NCI-H510A (cell line): ENCODE measurements around the gene KLK14.
A peak's percentile ranks its signal among the peaks of the same experiment; 100 is the strongest.

ENCODE experiments used
- DNase-seq: peaks from one replicate; lab custom pipeline; 2025; lab: John Stamatoyannopoulos, UW

KLK14 gene

DNA sequence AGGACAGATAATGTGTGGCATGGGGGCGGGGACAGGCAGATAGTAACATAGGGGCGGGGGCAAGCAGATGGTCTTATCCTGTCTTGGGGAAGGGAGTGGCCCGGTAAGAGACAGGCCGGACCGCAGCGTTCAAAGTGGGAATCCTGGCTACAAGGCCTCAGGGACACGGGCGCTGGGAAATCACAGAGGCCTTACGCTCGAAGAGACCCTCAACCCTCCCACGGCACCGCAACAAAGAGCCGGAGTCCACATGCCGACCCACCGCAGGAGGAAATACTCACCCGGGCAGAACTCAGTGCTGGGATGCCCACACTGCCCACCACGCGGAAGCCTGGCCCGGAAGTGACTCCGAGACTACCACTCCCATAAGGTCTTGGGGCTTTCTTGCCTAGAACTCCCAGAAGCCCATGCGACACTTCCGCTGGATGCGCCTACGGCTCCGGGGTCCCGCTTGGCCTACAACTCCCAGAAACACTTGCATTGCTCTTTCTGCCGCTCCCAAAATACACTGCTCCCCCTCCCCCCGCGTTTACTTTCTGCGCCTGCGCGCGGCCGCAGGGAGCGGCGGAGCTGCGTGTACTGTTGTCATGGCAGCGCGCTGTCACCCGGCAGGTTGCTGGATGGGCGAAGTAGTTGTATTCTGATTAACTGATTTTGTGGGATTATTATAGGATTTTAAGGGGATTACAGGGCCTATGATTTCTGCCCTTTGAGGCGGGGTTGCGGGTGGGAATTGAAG lies 25.5 kb upstream of the KLK14 start, which contains the start of gene CTU1:
Gene CTU1 (minus strand): TSS at position 344 of the 739 bp plus-strand sequence. CDS start 3,840 bp downstream, outside the sequence.
- peak; percentile 92 for DNase-seq

DNA sequence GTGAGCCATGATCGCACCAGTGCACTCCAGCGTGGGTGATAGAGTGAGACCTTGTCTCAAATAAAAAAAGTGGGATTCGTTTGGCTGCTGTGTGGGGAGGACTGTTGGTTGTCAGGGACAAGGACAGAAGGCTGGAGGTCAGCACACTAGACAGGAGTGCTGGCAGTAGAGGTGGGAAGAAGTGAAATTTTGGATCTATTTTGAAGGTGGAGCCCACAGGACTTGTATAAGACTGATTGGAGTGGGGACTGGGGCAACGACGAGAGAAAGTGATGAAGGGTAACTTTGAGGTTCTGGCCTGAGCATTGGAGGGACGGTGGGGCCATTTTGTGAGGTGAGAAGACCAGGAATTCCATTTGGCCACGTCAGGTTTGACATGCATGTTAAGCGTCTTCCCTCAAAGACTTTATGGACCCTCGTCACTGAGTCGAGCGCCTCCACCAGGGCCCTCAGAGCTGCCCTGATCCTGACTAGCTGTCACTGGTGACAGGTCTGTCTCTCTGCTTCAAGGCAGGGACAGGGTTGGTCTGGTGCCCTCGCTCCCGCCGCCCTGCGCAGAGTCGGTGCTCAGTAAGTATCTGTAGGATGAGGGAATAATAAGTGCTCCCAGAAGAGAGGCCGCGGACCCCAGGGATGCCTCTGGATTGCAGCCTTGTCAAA lies 24.8 kb upstream of the KLK14 start:
- DNase-seq: no peak

DNA sequence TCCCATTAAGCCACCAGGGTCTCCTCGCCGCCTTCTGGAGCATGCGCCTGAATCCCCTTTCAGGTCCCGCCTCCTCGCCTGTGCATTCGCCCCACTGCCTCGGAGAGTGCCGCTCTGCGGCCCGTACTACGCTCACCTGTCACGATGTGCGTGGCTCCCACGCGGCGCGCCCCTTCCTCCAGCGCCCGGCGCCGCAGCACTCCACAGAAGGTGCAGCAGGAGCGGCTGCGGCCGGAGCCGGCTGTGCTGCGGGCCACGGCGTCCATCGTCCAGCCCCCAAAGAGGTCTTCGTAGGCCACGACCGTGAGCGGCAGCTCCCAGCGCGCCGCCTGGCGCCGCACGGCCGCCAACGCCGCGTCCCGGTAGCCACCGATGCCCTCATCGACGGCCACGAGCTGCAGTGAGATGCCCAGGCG lies 21.2 kb upstream of the KLK14 start:
- DNase-seq: no peak

DNA sequence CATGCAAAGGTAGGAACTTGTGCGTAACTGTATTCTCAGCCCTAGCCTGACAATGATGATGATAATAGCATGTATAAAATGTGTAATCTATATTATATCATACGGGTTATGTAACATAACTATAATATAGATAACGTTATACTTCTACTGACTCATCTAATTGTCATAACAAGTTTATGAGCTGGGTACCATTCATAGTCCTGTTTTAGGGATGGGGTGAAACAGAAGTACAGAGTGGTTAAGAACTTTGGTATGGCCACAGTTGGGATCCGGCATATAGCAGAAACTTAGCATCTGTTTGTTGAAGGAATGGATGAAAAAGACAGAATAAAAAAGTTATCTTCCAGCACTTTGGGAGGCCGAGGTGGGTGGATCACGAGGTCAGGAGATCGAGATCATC lies 20.3 kb upstream of the KLK14 start:
- DNase-seq: no peak

DNA sequence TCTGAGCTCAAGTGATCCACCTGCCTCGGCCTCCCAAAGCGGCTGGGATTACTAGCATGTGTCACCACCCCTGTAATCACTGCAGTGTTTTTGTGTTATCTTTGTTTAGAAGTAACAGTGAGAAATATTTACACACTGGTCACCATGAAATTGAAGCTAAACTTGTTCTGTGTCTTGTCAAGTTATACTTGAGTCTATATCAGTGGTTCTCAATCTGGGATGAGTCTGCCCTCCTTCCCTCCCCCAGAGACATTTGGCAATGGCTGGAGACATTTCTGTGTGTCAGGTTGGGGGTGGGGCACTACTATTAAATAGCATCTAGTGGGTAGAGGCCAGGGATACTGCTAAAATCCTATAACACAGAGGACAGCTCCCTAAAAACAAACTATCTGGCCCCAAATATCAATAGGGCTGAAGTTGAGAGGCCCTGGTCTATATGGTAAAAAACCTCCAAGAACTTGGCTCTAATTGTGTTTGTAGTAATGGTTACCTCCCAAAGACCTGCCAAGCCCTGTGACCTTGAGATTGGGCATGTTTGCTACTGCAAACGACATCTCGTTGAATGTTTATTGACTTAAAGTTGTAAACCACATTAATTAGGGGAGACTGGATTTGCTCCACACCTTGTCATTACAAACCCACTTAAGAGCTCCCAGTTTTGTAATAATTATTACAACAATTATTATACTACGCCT lies 18.6 kb upstream of the KLK14 start:
- DNase-seq: no peak

DNA sequence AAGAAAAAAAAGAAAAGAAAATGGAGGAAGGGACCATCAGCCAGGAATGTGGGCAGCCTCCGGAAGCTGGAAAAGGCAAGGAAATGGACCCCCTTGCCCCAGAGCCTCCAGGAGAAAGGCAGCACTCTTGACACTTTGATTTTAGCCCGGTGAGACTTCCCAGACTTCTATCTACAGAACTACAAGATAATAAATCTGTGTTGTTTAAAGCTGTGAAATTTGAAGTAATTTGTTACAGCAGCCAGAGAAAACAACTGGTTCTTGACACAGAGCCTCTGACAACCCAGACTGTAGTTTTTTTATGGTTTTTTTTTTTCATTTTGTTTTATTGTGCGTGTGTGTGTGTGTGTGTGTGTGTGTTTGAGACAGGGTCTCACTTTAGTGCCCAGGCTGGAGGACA lies 17.9 kb upstream of the KLK14 start:
- no peak for DNase-seq

DNA sequence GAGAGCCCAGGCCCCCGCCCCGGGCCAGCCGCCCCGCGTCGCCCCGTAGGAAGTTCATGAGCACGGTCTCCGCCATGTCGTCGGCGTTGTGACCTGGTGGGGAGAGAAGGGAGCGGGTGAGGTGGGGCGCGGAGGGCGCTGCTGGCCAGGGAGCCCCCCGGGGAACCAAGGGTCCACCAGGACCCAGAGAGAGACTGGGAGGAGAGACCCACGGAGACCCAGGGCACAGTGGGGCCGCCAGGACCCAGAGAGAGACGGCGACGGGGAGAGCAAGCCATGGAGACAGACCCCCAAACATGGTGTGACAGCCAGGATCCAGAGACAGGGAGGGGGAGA lies 16.3 kb upstream of the KLK14 start:
- DNase-seq: no peak

DNA sequence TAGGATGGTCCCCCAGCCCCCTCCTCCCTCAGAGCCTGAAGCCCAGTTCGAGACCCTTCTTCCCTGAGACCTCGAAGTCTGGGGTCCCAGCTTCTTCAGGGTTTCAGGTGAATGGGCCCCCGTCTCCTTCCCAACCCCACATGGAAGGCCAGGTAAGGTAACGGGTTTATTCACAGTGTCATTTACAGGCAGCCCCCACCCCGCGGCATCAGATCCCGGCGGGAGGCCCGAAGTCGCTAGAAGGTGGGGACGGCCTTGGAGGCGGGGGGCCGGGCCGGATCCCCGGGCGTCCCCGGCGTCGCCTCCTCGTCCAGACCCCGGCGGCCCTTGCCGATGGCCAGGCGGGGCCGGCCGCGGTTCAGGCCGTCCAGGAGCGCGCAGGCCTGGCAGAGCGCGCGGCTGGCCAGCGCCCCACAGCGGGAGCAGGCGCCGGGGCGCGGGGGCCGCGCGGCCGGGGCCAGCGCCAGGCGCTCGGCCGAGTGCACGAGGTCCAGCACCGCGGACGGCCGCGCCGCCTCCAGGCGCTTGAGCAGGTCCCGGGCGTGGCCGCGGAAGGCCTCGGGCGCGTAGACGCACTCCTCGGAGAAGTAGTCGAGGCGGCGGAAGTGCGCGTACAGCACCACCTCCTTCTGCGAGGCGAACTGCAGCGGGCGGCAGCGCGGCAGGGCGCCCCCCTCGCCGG lies 15.8 kb upstream of the KLK14 start:
- DNase-seq: no peak

DNA sequence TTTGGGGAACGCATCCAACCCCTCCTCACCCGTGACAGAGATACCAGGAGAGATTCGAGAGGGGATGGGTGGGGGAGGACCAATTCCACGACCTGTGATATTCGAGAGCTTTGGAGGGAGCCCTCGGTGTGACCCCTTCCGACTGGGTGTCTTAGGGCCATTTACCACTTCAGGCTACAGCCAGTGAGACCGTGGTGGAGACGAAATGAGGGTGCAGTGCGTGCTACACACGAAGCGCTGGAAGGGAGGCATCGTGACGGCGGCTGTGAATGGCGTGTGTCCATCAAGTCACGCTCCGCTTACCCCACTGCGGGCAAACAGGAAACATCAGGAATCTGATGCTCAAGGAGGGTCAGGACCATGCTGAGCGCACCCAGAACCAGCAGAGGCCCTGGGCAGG lies 15.1 kb upstream of the KLK14 start:
- no peak for DNase-seq

DNA sequence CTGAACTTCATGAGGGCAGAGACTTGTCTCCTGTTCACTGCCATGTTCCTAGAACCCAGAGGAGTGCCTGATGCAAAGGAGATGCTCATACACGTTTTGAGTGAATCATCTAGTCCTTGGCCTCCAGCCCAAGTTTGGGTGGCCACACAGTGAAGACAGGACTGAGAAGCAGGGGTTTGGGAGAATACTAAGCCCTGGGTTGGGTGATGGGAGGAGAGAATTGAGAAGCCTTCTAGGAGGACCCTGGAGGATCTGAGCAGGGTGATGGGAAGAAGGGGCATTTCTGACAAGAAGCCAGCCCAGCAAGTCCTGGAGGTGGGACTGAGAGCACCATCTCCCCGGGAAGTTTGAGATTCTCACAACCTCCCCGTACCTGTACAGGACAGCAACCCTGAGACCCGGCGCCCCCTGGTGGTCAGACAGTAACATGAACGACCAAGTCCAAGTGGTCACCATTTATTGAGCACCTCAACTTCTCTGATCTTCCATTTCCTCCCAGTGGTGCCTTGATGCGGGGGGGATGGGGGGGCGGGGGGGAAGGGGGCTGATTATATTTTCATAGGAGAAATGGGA lies 14.6 kb upstream of the KLK14 start:
- no peak for DNase-seq

DNA sequence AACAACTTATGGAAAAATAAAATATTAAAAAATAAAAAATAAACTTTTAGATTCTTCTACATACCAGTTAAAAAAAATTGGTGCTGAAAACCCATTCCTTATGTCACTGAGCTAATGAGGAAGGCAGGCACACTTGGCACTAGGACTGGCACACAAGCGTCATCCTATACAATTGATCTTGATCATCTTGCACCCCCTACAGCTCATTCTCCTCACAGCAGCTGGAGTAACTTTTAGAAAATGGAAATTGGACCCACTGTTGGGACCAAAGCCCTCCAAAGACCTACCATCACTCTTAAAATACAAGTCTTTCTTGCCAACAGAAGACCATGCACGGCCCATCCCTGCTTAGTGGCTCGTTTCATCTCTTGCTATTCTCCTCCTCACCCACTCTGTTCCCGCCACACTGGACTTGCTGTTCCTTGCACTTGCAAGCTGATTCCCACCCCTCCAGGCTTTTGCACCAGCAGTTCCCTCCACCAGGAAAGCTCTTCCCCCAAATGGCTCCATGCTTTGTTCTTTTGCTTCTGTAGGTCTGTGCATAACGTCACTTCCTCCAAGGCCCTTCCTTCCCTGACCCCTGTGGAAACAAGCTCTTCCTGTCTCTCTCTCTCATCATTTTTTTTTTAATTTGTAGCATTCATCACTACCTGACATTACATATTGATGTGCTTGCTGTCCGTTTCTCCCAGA lies 13.9 kb upstream of the KLK14 start:
- no peak for DNase-seq

DNA sequence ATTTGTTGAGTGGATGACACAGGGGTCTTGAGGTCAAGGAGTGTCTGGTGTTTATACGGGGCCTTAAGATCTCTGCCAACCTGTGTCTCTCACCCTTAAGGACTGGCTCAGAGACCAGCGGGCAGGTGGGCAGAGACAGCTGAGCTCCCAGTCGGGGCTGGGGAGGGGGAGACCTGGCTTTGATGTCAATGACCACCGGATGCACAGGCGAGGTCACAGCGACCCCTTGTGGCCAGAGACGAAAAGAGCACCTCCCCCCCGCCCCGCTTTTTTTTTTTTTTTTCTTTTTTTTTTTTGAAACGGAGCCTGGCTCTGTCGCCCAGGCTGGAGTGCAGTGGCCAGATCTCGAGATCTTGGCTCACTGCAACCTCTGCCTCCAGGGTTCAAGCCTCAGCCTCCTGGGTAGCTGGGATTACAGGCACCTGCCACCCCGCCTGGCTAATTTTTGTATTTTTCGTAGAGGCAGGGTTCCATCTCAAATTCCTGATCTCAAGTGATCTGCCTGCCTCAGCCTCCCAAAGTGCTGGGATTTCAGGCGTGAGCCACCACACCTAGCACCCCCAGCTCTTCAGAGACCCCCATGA lies 12.1 kb upstream of the KLK14 start:
- DNase-seq: no peak

DNA sequence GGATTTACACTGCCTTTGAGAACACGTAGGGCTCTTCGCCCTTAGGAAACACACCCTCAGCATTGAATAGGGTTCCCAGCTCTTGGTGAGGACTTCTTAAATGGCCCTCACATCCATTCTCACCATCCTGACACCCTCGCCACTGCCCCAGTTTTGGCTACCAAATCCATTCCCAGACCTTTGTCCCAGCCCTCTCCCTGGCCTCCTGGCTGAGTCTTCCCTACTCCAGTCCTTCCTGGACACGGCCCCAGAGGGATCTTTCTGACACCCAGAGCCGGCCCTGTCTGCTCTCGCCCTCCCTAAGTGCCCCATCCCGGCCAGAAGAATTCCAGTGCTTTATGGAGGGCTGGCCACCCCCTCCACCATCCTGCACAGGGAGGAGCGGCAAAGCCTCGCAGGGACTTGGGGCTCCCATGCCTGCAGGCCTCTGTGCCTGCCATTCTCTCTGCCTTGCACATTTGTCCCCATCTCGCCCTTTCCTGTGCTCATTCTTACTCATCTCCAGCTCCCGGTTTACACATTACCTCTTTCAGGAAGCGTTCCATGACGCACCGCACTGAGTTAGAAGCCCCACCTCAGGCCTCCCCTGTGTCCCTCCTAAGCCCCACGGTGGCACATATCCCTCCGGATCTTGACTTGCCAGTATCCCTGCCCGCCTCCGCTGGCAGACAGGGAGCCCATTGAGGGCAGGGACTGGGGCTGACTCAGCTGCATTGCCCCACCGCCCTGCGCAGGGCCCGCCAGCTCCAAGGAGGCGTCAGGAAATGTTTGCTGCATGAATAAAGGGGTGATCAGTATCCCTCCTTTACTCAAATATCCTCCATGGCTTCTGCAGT lies 11.0 kb upstream of the KLK14 start:
- no peak for DNase-seq

DNA sequence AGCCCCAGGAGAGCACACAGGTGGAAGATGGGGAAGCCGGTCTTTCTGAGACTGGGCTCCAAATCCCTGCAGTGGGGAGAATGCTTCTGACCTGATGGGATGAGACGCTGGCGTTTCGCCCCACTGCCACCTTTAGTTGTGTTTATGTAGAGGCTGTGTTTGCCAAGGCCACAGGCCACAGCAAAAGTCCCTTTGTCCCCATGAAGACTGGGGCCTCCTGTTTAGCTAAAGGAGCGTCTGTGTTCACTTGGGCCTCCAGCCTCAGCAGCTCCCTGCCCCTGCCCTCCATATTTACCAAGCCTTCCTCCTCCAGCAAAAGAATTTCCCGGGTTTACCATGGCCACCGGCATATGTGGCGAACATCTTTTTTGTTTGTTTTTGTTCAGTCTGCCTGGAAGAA lies 10.4 kb upstream of the KLK14 start:
- DNase-seq: no peak

DNA sequence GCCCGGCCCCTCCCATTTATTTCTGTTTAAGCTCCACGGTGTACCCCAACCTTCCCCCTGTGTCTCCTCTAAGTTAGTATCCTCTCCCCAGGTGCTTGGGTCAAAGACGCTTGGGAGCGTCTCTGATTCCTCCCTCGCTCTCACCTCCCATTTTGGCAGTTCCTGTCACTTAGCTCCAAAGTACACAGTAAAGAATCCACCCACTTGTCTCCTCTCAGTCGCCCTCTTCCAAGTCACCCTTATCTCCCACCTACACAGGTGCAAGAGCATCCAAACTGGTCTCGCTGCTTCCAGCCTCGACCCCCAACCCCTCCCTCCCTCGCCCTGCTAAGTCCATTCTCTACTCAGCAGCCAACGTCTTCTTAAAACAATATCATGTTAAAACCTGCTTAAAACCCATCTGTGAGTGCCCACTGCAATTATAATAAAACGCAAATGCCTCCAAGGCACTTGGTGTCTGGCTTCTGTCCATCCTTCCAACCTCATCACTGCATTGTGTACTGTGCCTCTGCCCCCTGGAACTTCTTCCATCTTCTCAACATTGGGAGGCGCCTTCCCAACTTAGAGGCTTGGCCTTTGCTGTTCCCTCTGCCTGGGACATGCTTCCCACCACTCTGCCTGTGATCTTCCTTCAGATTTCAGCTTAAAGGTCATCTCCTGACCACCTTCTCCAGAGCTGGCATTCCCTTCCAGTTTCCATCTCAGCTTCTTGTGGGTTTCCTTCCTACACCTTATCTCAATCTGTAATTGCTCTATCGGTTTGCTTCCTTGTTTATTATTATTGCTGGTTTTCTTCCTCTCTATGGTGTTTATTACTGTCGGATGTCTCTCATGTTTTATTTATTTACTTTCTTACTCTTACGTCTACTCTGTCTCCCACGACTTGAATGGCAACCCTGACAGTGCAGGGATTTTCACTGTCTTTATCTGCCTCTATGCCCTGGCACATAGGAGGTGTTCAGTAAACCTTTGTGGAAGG lies 9.5 kb upstream of the KLK14 start:
- DNase-seq: no peak

DNA sequence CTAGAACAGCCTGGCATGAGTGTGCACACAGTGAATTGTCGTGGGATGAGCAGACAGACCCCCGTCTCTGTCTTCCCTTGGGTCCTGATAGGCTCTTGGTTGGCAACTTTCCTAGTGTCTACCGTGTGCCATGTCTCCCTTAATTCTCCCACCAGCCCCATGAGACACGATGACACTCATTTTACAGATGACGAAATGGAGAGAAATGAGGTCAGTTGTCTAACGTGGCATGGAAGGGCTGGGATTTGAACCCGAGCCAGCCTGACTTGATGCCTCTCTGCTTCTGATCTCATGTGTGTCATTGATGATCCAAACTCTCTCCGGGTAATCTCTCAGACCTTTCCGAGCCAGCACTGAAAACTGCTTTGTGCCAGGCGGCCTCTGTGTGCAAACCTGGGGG lies 8.4 kb upstream of the KLK14 start:
- DNase-seq: no peak

DNA sequence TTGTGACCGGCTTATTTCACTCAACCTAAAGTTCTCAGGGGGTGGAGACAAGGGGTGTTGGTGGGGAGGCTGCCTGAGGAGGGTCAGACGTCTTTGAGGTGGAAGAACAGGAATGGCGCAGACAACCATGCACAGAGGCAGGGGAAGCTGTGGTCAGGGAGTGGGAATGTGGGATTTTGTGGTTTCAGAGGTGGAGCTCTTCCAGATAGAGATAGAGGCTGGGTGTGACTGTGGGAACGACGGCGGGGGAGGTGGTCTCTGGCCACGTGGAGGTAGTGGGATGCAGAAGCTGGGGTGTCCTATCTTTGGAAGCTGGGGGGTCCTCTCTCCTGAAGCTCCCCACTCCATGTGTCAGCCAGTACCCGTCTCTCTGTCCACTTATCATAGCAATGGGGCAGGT lies 7.8 kb upstream of the KLK14 start:
- DNase-seq: no peak

DNA sequence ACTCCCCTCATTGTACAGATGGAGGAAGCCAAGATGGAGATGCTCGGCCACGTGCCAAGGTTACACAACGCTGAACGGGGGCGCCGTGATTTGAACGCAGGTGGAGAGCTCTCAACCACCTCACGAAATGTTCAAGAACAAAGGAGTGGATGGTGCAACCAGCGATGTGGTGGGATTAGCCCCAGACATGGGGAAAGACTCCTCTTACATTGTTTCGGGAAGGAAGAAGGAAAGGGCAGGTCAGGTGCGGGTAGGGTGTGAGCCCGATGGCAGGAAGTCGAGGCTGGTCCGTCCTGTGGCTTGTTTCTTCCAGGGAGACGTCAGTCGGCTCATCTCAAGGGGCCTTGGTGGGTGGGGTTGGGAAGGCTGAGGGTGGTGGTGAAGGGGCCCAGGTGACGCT lies 7.1 kb upstream of the KLK14 start:
- no peak for DNase-seq

DNA sequence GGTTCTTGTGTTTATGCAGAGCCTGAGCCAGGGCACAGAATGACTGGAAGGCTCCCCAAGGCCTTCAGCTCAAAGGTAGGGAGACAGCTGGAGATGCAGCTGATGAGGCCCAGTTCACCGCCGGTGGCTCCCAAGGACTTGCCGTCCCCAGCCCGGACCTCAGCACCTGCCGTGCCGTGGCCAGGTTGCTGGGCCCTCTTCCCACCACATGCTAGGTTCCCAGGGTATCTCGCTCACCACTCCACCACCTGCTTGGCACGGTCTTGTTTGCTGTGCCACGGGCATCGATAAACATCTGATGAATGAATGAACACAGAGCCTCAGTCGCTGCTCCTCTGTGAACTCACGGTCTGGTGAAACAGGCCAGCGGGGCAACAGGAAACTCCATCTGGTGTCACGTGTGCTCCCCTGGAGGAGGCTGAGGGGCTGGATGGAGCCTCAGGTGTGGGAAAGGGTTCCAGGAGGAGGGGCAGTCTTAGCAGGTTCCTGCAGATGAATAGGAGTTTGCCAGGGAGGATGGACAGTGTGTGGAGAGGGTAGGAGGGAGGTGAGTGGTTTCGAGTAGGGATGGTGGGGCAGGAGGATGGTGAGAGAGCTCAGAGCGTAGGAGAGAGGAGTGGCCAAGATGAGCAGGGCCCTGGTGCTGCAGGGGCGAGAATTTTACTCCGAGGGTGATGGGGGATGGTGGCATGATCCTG lies 3.6 kb upstream of the KLK14 start:
- DNase-seq: no peak
